H9 (cell line): ENCODE measurements around the gene ARAP1. TPM values are rescaled to one million over a fixed set of nuclear protein-coding genes. Genes with fewer than 3 reads are reported as not detected.

ENCODE experiments used
- DNase-seq: peaks from one replicate; pipeline ENCODE4 v3.0.0-alpha.2; 2017
- H2AFZ ChIP-seq: one replicate; pipeline ENCODE4 v1.6.1; 2013; ENCODE audit warnings: mild to moderate bottlenecking, low read length, control low read depth, moderate library complexity
- H2AK5ac ChIP-seq: 2 replicates; pipeline ENCODE4 v1.6.1; 2013; ENCODE audit warnings: low read length, control low read depth, mixed read lengths; ENCODE audit not compliant: insufficient read length
- H2BK120ac ChIP-seq: one replicate; pipeline ENCODE4 v1.6.1; 2013; ENCODE audit warnings: low read depth, mild to moderate bottlenecking, low read length, control low read depth, inconsistent platforms; ENCODE audit not compliant: poor library complexity, severe bottlenecking
- H2BK12ac ChIP-seq: 2 replicates; pipeline ENCODE4 v1.6.1; 2013; ENCODE audit warnings: low read length, control low read depth, mixed read lengths, low read depth; ENCODE audit not compliant: insufficient read length
- H2BK15ac ChIP-seq: 2 replicates; pipeline ENCODE4 v1.6.1; 2013; ENCODE audit warnings: low read depth, low read length, control low read depth
- H2BK20ac ChIP-seq: one replicate; pipeline ENCODE4 v1.6.1; 2013; ENCODE audit warnings: low read depth, mild to moderate bottlenecking, low read length, control low read depth, inconsistent platforms; ENCODE audit not compliant: poor library complexity, severe bottlenecking
- H2BK5ac ChIP-seq: 2 replicates; pipeline ENCODE4 v1.6.1; 2013; ENCODE audit warnings: low read length, control low read depth, mixed read lengths; ENCODE audit not compliant: insufficient read length
- H3K14ac ChIP-seq: 2 replicates; pipeline ENCODE4 v1.6.1; 2013; ENCODE audit warnings: low read length, control low read depth; ENCODE audit not compliant: insufficient read depth
- H3K18ac ChIP-seq: 2 replicates; pipeline ENCODE4 v1.6.1; 2013; ENCODE audit warnings: low read depth, mild to moderate bottlenecking, mixed read lengths, low read length, control low read depth; ENCODE audit not compliant: insufficient read length
- H3K23ac ChIP-seq: 2 replicates; pipeline ENCODE4 v1.6.1; 2013; ENCODE audit warnings: low read length, control low read depth, mixed read lengths, low read depth; ENCODE audit not compliant: insufficient read length
- H3K23me2 ChIP-seq: 2 replicates; pipeline ENCODE4 v1.6.1; 2013; ENCODE audit warnings: low read depth, mild to moderate bottlenecking, mixed read lengths, low read length, control low read depth; ENCODE audit not compliant: insufficient read length, poor library complexity, severe bottlenecking
- H3K27ac ChIP-seq: 2 replicates; pipeline ENCODE4 v1.5.1; 2013; ENCODE audit warnings: low read length, control low read depth, mixed read lengths, low read depth; ENCODE audit not compliant: insufficient read length
- H3K27me3 ChIP-seq: 2 replicates; pipeline ENCODE4 v1.6.1; 2013; ENCODE audit warnings: low read length, control low read depth, inconsistent platforms; ENCODE audit not compliant: insufficient read depth
- H3K4ac ChIP-seq: 2 replicates; pipeline ENCODE4 v1.6.1; 2013; ENCODE audit warnings: low read depth, mild to moderate bottlenecking, control low read depth, inconsistent platforms, low read length, moderate library complexity
- H3K4me1 ChIP-seq: 2 replicates; pipeline ENCODE4 v1.6.1; 2013; ENCODE audit warnings: low read length, control low read depth, inconsistent platforms; ENCODE audit not compliant: insufficient read depth
- H3K4me2 ChIP-seq: 2 replicates; pipeline ENCODE4 v1.6.1; 2013; ENCODE audit warnings: low read length, control low read depth, mixed read lengths; ENCODE audit not compliant: insufficient read length, insufficient read depth
- H3K56ac ChIP-seq: 2 replicates; pipeline ENCODE4 v1.6.1; 2013; ENCODE audit warnings: low read depth, mild to moderate bottlenecking, mixed read lengths, low read length, control low read depth; ENCODE audit not compliant: insufficient read length
- H3K79me1 ChIP-seq: 2 replicates; pipeline ENCODE4 v1.6.1; 2013; ENCODE audit warnings: low read depth, mild to moderate bottlenecking, moderate library complexity, low read length, control low read depth, inconsistent platforms; ENCODE audit not compliant: insufficient read depth, poor library complexity, severe bottlenecking
- H3K79me2 ChIP-seq: 2 replicates; pipeline ENCODE4 v1.6.1; 2013; ENCODE audit warnings: low read length, control low read depth, inconsistent platforms; ENCODE audit not compliant: insufficient read depth
- H3K9ac ChIP-seq: 2 replicates; pipeline ENCODE4 v1.6.1; 2013; ENCODE audit warnings: low read length, control low read depth, mixed read lengths; ENCODE audit not compliant: insufficient read length; ENCODE audit errors: extremely low read depth
- H3K9me3 ChIP-seq: one replicate; pipeline ENCODE4 v1.6.1; 2013; ENCODE audit warnings: low read depth, low read length, inconsistent platforms; ENCODE audit not compliant: control insufficient read depth
- H3T11ph ChIP-seq: one replicate; pipeline ENCODE4 v1.6.1; 2013; ENCODE audit warnings: mild to moderate bottlenecking, low read length, control low read depth, inconsistent platforms
- H4K20me1 ChIP-seq: one replicate; pipeline ENCODE4 v1.6.1; 2013; ENCODE audit not compliant: control insufficient read depth, insufficient read length, insufficient read depth
- H4K5ac ChIP-seq: 2 replicates; pipeline ENCODE4 v1.6.1; 2013; ENCODE audit warnings: low read depth, mild to moderate bottlenecking, mixed read lengths, low read length, control low read depth; ENCODE audit not compliant: insufficient read length
- H4K8ac ChIP-seq: replicated peaks from 2 replicates; pipeline ENCODE4 v1.6.1; 2013; ENCODE audit warnings: low read length, control low read depth, mixed read lengths, low read depth; ENCODE audit not compliant: insufficient read length
- H4K91ac ChIP-seq: 2 replicates; pipeline ENCODE4 v1.6.1; 2013; ENCODE audit warnings: low read depth, mild to moderate bottlenecking, moderate library complexity, mixed read lengths, low read length, control low read depth; ENCODE audit not compliant: insufficient read length
- H3K27ac Mint-ChIP-seq, 3 experiments: 2 replicates in 2 of 3; 3 replicates in 1 of 3; pipeline ENCODE4 v1.8.0; 2020 to 2021; ENCODE audit warnings: mixed read lengths in 3 of 3, mild to moderate bottlenecking in 1 of 3, moderate library complexity in 1 of 3
- H3K27me3 Mint-ChIP-seq: 2 replicates; pipeline ENCODE4 v1.8.0; 2021; ENCODE audit warnings: low read depth, mild to moderate bottlenecking, moderate library complexity, mixed read lengths
- H3K36me3 Mint-ChIP-seq, 3 experiments: 2 replicates in 2 of 3; 3 replicates in 1 of 3; pipeline ENCODE4 v1.8.0; 2020 to 2021; ENCODE audit warnings: low read depth in 3 of 3, mixed read lengths in 3 of 3; ENCODE audit not compliant: insufficient read depth in 1 of 3
- H3K4me1 Mint-ChIP-seq, 2 experiments: 2 replicates each; pipeline ENCODE4 v1.8.0; 2020; ENCODE audit warnings: mixed read lengths in 2 of 2
- H3K4me3 Mint-ChIP-seq, 2 experiments: 2 replicates in 1 of 2; 3 replicates in 1 of 2; pipeline ENCODE4 v1.8.0; 2020 to 2021; ENCODE audit warnings: mild to moderate bottlenecking in 2 of 2, mixed read lengths in 2 of 2, moderate library complexity in 1 of 2
- H3K9me3 Mint-ChIP-seq, 2 experiments: 2 replicates in 1 of 2; 3 replicates in 1 of 2; pipeline ENCODE4 v1.8.0; 2020; ENCODE audit warnings: mild to moderate bottlenecking in 2 of 2, mixed read lengths in 2 of 2, moderate library complexity in 1 of 2
- WGBS: extraction: QIAGEN DNeasy Blood & Tissue Kit; methylation state at CpG from one replicate; pipeline ENCODE4 v1.1.7; 2013; ENCODE audit warnings: missing lambda C conversion rate, low lambda C conversion rate, mixed read lengths; ENCODE audit not compliant: insufficient read length; ENCODE audit errors: extremely low coverage; 5-methylcytosine and 5-hydroxymethylcytosine counted together
- total RNA-seq: library from RNA; stranded (reverse); gene quantifications from 2 replicates; pipeline ENCODE4 v1.2.1, GENCODE V29; 2021
- TF ChIP-seq, protein P1 (sequence below): fragments of 200-600 bp; sonication (generic); conservative IDR thresholded peaks from 3 replicates; pipeline ENCODE4 v1.8.0; 2021; ENCODE audit warnings: antibody characterized with exemption, mild to moderate bottlenecking

Gene ARAP1
- total RNA-seq, 1 experiment from 2014 or later = 59.4 TPM

DNA sequence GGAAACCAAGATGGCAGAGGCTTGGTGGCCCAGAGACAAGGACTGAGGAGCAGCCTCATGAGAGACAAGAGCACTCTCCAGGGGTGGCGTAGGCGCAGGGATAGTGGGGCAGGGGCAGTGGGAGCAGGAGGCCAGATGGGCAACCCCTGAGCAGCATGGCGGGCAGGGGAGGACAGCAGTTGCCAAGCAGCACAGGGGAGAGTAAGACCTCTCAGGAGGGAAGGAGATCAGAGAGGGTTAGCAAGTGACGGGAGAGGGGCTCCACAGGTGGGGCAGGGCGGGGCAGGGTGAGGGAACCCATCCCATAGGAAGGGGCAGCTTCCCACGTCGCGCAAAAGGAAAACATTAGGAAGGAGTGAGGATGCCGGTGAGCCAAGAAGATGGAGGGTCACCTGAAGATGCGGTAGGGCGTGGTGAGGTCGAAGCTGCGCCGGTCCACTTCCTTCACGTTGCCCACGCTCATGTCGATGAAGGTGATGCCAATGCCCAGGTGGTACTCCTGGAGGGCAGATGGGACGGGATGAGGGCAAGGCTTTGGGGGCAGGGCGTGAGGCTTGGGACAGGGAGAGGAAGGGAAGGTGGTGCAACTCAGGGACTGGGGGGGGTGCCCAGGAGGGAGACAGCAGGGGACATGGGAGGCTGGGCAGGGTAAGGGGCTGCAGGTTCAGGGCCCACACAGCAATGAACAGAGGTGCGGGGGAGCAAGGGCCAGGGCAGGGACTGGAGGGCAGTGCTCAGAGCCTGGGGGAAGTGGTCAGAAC, 42.5 kb downstream of the ARAP1 start:
- no peak overlapping the region for H4K91ac ChIP-seq
- H4K20me1 ChIP-seq = peaks cover 4% of the 10 kb centered on the region
- Mint-ChIP-seq H3K4me3 (no peak overlapping the region), H3K27ac (peak overlapping the region in 2 of 3 experiments; percentile 40 to 64; a peak in 2 of 7 replicates), H3K36me3 (peaks cover 17 to 46% (median 27%) of the 10 kb centered on the region in 3 experiments), H3K4me1 (peaks cover 38 to 53% of the 10 kb centered on the region in 2 experiments), H3K27me3 (no peaks in the 10 kb centered on the region), H3K9me3 (no peaks in the 10 kb centered on the region)
- no peak for DNase-seq
- no peak overlapping the region for H3K56ac ChIP-seq
- no peak overlapping the region for H4K8ac ChIP-seq
- no peak overlapping the region for H3K23ac ChIP-seq
- H2BK12ac ChIP-seq = no peak overlapping the region
- H3K23me2 ChIP-seq = peaks cover 3% of the 10 kb centered on the region
- H3K27ac ChIP-seq = no peak overlapping the region
- no peak overlapping the region for H2AK5ac ChIP-seq
- no CpG with 5 or more reads among the region's 20 CpGs for WGBS
- no peak overlapping the region for H2BK15ac ChIP-seq
- H3K79me1 ChIP-seq = no peaks in the 10 kb centered on the region
- H3T11ph ChIP-seq = no peak overlapping the region
- no peaks in the 10 kb centered on the region for H3K27me3 ChIP-seq
- no peak overlapping the region for H2BK5ac ChIP-seq
- H3K4ac ChIP-seq = no peak overlapping the region
- no peak overlapping the region for H2BK20ac ChIP-seq
- no peak overlapping the region for H2AFZ ChIP-seq
- H3K4me2 ChIP-seq = no peak overlapping the region
- H3K4me1 ChIP-seq = peaks cover 5% of the 10 kb centered on the region; the same call in 1 of the 2 replicates
- H3K79me2 ChIP-seq = no peaks in the 10 kb centered on the region
- H2BK120ac ChIP-seq = no peak overlapping the region
- no peak overlapping the region for H4K5ac ChIP-seq
- H3K9me3 ChIP-seq = no peaks in the 10 kb centered on the region
- H3K18ac ChIP-seq = no peak overlapping the region
- no peak overlapping the region for H3K9ac ChIP-seq
- TF ChIP-seq, protein P1, sequence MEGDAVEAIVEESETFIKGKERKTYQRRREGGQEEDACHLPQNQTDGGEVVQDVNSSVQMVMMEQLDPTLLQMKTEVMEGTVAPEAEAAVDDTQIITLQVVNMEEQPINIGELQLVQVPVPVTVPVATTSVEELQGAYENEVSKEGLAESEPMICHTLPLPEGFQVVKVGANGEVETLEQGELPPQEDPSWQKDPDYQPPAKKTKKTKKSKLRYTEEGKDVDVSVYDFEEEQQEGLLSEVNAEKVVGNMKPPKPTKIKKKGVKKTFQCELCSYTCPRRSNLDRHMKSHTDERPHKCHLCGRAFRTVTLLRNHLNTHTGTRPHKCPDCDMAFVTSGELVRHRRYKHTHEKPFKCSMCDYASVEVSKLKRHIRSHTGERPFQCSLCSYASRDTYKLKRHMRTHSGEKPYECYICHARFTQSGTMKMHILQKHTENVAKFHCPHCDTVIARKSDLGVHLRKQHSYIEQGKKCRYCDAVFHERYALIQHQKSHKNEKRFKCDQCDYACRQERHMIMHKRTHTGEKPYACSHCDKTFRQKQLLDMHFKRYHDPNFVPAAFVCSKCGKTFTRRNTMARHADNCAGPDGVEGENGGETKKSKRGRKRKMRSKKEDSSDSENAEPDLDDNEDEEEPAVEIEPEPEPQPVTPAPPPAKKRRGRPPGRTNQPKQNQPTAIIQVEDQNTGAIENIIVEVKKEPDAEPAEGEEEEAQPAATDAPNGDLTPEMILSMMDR = no peak
- H3K14ac ChIP-seq = no peak overlapping the region
